Mammary epithelial cell (primary cell): ENCODE results near the gene GSTM2.

Source experiments
- CTCF ChIP-seq, 2 donors: IDR thresholded peaks in 1 of 2; conservative IDR thresholded peaks in 1 of 2; 2 replicates each; pipeline ENCODE4 v1.5.1; 2011 to 2012; ENCODE audit warnings: inconsistent platforms in 2 of 2, low read length in 2 of 2, mild to moderate bottlenecking in 2 of 2, control low read depth in 1 of 2, low read depth in 1 of 2; ENCODE audit not compliant: insufficient read depth in 1 of 2; ENCODE audit errors: extremely low read depth in 1 of 2
- EZH2 ChIP-seq: IDR thresholded peaks from 2 replicates; pipeline ENCODE4 v1.6.1; 2012; ENCODE audit warnings: low read length, inconsistent platforms, borderline replicate concordance

DNA sequence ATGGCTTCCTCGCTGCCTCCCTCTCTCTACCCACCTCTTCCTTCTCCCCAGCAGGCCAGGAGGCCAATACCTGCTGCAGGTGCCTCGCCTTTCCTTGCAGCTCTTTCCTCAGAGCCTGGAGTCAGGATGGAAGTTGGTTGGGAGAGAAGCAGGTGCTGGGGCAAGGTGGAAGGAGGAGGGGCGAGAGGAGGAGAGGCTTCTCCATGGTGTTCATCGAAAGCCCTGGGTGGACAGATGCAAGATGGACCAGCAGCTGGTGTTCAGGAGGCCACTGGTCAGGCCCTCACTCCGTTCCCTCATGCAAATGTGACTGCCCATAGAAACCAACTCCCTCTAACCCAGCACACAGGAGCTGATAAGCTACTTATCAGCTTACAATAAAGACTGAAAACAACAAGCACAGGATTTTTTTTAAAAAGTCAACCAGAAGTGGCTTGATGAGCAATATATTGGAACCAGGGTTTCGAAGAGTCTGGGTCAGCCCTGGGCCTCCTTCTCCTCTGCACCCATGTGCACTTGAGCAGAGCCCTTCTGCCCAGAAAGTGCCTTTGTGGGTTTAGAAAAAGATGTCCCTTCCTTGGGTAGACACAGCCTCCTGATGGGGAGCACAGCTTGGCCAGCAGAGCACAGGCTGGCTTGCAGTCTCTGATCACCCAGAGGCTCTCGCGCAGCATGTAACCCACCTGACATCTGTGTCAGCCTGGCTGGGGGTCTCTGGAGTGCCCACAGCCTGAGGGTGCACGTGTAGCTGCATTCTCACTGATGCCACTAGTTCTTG, 28.6 kb upstream of the GSTM2 start:
- no peak for TF ChIP-seq CTCF (conservative IDR thresholded peaks at IDR 0.05 in 1 of 2, IDR thresholded peaks at IDR 0.05 in 1 of 2; ENCODE audit: extremely low read depth in 1 of 2, insufficient read depth in 1 of 2, low read depth in 1 of 2, low read length in 2 of 2)
- no peak for TF ChIP-seq EZH2
